ENCODE results near the gene IGSF8.

IGSF8 gene

DNA sequence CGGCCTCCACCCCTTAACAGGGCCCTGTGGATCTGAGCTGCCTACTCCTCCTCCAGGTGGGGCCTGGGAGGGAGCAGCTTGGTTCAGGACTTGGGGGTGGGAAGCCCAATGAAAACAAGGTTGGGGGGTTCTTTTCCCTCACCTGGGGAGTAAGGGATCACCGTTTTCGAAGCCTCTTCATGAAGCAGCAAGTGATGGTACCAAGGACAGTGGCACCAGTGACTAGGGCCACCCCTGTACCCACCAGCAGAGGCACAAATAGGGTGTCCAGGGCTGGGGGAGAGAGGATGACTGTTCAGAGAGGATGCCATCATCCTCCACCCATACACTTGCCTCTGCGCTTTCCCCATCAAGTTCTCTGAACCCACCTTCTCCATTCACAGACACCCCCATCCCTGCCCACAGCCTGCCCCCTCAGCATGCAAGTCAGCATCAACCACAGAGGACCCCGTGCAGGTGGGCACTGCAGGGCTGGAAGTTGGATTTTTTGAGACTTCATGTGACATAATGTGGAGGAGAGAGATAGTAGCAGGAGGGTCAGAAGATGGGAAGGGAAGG is 6.7 kb downstream of the IGSF8 start:
- no peak overlapping the region for H3K4me2 ChIP-seq (ENCODE audit: low read length)
- no peaks in the 10 kb centered on the region for H3K9me2 ChIP-seq (replicated peaks; ENCODE audit: control insufficient read depth, low read length)
- no peak overlapping the region for H3K4me3 ChIP-seq (ENCODE audit: low read length)
- H3K27ac ChIP-seq (ENCODE audit: low read depth, low read length): no peak overlapping the region
- 0 out of 2 replicates have a peak, but pooled peaks cover 1% of the 10 kb centered on the region for H3F3A ChIP-seq (ENCODE audit: control insufficient read depth, insufficient read depth)
- peaks cover 12% of the 10 kb centered on the region for H3K79me2 ChIP-seq (ENCODE audit: control insufficient read depth, low read length)
- TF ChIP-seq, protein P1, sequence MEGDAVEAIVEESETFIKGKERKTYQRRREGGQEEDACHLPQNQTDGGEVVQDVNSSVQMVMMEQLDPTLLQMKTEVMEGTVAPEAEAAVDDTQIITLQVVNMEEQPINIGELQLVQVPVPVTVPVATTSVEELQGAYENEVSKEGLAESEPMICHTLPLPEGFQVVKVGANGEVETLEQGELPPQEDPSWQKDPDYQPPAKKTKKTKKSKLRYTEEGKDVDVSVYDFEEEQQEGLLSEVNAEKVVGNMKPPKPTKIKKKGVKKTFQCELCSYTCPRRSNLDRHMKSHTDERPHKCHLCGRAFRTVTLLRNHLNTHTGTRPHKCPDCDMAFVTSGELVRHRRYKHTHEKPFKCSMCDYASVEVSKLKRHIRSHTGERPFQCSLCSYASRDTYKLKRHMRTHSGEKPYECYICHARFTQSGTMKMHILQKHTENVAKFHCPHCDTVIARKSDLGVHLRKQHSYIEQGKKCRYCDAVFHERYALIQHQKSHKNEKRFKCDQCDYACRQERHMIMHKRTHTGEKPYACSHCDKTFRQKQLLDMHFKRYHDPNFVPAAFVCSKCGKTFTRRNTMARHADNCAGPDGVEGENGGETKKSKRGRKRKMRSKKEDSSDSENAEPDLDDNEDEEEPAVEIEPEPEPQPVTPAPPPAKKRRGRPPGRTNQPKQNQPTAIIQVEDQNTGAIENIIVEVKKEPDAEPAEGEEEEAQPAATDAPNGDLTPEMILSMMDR (IDR thresholded peaks at IDR 0.05; ENCODE audit: low read depth, low read length, poor library complexity, severe bottlenecking): no peak
- TF ChIP-seq EZH2phosphoT487 (IDR thresholded peaks at IDR 0.05; ENCODE audit: borderline replicate concordance, low read length): no peak
- H3K9me3 ChIP-seq (ENCODE audit: control insufficient read depth, insufficient read depth, low read length): no peaks in the 10 kb centered on the region
- peaks cover 8% of the 10 kb centered on the region for H3K4me1 ChIP-seq (ENCODE audit: control insufficient read depth, low read length)
- H4K20me1 ChIP-seq (ENCODE audit: control insufficient read depth, insufficient read depth, low read depth, low read length): no peaks in the 10 kb centered on the region
- peaks cover 30% of the 10 kb centered on the region; the same call in 1 of the 2 replicates for H3K36me3 ChIP-seq (ENCODE audit: control insufficient read depth, low read length)
- H3K27me3 ChIP-seq (ENCODE audit: control insufficient read depth, low read length): no peaks in the 10 kb centered on the region

DNA sequence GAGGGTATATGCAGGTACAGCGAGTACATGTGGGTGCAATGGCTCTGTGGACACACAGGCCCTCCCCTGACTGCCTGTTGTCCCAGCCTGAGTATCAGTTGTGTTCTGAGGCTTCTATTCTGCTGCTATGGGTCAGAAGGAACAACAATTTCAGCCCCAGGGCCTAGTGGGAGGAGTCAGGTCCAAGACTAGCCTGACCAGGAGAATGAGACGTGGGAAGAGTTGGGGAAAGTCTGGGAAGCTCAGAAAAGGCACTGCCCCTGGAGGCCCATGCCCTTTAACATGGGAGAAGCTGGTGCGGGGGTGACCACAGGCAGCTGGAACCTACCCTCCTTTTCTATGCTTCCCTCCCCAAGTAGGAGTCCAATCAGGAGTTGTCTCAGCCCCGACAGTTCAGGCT is 7.7 kb downstream of the IGSF8 start:
- Histone ChIP-seq H4K20me1 (ENCODE audit: control insufficient read depth, insufficient read depth, low read depth, low read length) (no peaks in the 10 kb centered on the region), H3K4me1 (ENCODE audit: control insufficient read depth, low read length) (no peaks in the 10 kb centered on the region), H3K4me2 (ENCODE audit: low read length) (no peak overlapping the region), H3K9me2 (replicated peaks; ENCODE audit: control insufficient read depth, low read length) (no peaks in the 10 kb centered on the region), H3K9me3 (ENCODE audit: control insufficient read depth, insufficient read depth, low read length) (no peaks in the 10 kb centered on the region), H3K36me3 (ENCODE audit: control insufficient read depth, low read length) (peaks cover 30% of the 10 kb centered on the region; the same call in 1 of the 2 replicates), H3K4me3 (ENCODE audit: low read length) (no peak overlapping the region), H3K27ac (ENCODE audit: low read depth, low read length) (no peak overlapping the region), H3K79me2 (ENCODE audit: control insufficient read depth, low read length) (0 out of 2 replicates have a peak, but pooled peaks cover 3% of the 10 kb centered on the region), H3F3A (ENCODE audit: control insufficient read depth, insufficient read depth) (0 out of 2 replicates have a peak, but pooled peaks cover 2% of the 10 kb centered on the region), H3K27me3 (ENCODE audit: control insufficient read depth, low read length) (no peaks in the 10 kb centered on the region)
- TF ChIP-seq, protein P1 (IDR thresholded peaks at IDR 0.05; ENCODE audit: low read depth, low read length, poor library complexity, severe bottlenecking): no peak

DNA sequence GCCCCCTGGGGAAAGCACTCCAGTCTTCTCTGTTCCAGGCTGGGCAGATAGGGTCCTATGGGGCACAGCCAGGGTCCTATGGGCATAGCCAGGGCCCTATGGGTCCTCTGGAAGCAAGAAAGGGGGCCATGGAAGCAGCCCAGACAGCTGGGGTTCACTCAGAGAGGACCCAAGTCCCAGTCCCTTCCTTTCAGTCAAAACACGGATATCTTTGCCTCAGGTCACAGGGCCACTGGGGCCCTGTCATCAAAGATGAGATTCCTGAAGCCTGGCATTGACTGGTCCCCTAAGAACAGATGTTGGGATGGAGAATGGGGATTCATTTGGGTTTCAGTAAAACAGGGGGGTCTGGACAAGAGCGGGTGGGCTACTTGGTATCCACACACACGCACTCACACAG is 8.5 kb downstream of the IGSF8 start:
- Histone ChIP-seq H3K9me3 (ENCODE audit: control insufficient read depth, insufficient read depth, low read length) (no peaks in the 10 kb centered on the region), H3K27ac (ENCODE audit: low read depth, low read length) (no peak overlapping the region), H4K20me1 (ENCODE audit: control insufficient read depth, insufficient read depth, low read depth, low read length) (no peaks in the 10 kb centered on the region), H3K4me2 (ENCODE audit: low read length) (no peak overlapping the region), H3K79me2 (ENCODE audit: control insufficient read depth, low read length) (no peaks in the 10 kb centered on the region), H3K36me3 (ENCODE audit: control insufficient read depth, low read length) (peaks cover 30% of the 10 kb centered on the region; the same call in 1 of the 2 replicates), H3F3A (ENCODE audit: control insufficient read depth, insufficient read depth) (0 out of 2 replicates have a peak, but pooled peaks cover 2% of the 10 kb centered on the region), H3K4me3 (ENCODE audit: low read length) (no peak overlapping the region), H3K27me3 (ENCODE audit: control insufficient read depth, low read length) (no peaks in the 10 kb centered on the region), H3K4me1 (ENCODE audit: control insufficient read depth, low read length) (no peaks in the 10 kb centered on the region), H3K9me2 (replicated peaks; ENCODE audit: control insufficient read depth, low read length) (no peaks in the 10 kb centered on the region)
- TF ChIP-seq, protein P1 (IDR thresholded peaks at IDR 0.05; ENCODE audit: low read depth, low read length, poor library complexity, severe bottlenecking): no peak
- TF ChIP-seq EZH2phosphoT487 (IDR thresholded peaks at IDR 0.05; ENCODE audit: borderline replicate concordance, low read length): no peak
